ENCODE results near the gene ANKS1A.

- no peak for TF ChIP-seq POLR2A (IDR thresholded peaks at IDR 0.05)
- no peak for TF ChIP-seq CTCF (IDR thresholded peaks at IDR 0.05)
These were observed 204.7 kb downstream of the ANKS1A start for GRCh38 chr6:35093783-35094182.
